Body of pancreas (tissue), 4 donors: Measurements from ENCODE around the gene NUDT4B. TPM values are rescaled to one million over a fixed set of nuclear protein-coding genes. Genes with fewer than 3 reads are reported as not detected.
"Not testable (repeated sequence)": the region's sequence is repeated elsewhere in the genome, so short reads cannot be mapped to it uniquely, and the experiment has no call there.

Experiments used
- ATAC-seq: fragments of 150-250 bp; one replicate; pipeline ENCODE4 v1.9.1; 2016
- DNase-seq, 4 donors: peaks; one replicate each; pipeline ENCODE4 v3.0.0-alpha.2; 2019
- H3K27ac ChIP-seq, 4 donors: fragments of 200-600 bp; sonication (generic); 1 replicate in 3 of 4; 2 replicates in 1 of 4; pipeline versions ENCODE4 v1.5.1 to v1.6.1; 2016 to 2019; ENCODE audit warnings: mild to moderate bottlenecking in 1 of 4, mixed read lengths in 1 of 4, moderate library complexity in 1 of 4
- H3K27me3 ChIP-seq, 2 donors: fragments of 200-600 bp; sonication (generic); one replicate each; pipeline ENCODE4 v1.6.0; 2016; ENCODE audit warnings: mild to moderate bottlenecking in 1 of 2
- H3K36me3 ChIP-seq, 2 donors: fragments of 200-600 bp; sonication (generic); replicated peaks in 1 of 2; 2 replicates each; pipeline ENCODE4 v1.5.1; 2016; ENCODE audit warnings: low read depth in 2 of 2; ENCODE audit not compliant: insufficient read depth in 1 of 2
- H3K4me1 ChIP-seq: fragments of 200-600 bp; sonication (generic); one replicate; pipeline ENCODE4 v1.6.0; 2016
- H3K4me3 ChIP-seq, 2 donors: fragments of 200-600 bp; sonication (generic); 1 replicate in 1 of 2; 2 replicates in 1 of 2; pipeline ENCODE4 v1.5.1; 2016 to 2019
- H3K9me3 ChIP-seq, 3 donors: fragments of 200-600 bp; sonication (generic); 1 replicate in 2 of 3; 2 replicates in 1 of 3; pipeline ENCODE4 v1.5.1; 2016
- WGBS, 2 donors: methylation state at CpG; one replicate each; pipeline ENCODE4 v1.1.5; 2017; 5-methylcytosine and 5-hydroxymethylcytosine counted together
- intact Hi-C: fragments of 100-400 bp; cut with DNase I; formaldehyde crosslinking; loops from one replicate; pipeline ENCODE4 v1.15.1; 2023
- total RNA-seq, 2 donors: library from RNA; depleted of rRNA; stranded (reverse); fragments of >200 nt; gene quantifications; one replicate each; pipeline ENCODE4 v1.1.0, GENCODE V29; 2016

The NUDT4B gene
- total RNA-seq, 2 donors from 2014 or later = 10.9 to 42.5 TPM

DNA sequence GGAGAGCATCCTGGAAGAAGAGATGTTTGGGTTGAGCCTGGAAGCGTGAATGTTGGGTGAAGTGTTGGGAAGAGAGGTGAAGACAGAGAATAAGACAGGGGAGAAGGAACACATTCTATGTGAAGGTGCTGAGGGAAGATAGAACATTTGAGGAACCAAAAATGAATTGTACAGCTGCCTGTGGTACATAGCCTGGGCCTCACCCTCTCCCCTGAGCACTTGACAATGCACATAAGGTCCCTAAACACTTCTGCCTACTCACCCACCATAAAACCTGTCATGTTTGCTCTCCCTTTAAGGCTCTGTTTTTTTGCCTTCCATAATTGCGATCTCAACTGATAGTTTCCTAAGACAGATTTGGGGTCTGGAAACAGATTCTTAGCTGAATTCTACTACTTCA is 25.8 kb upstream of the NUDT4B start:
- H3K36me3 ChIP-seq, H3K9me3 ChIP-seq, ATAC-seq, H3K4me1 ChIP-seq, H3K27me3 ChIP-seq, DNase-seq, H3K4me3 ChIP-seq, intact Hi-C loops, H3K27ac ChIP-seq: not testable (repeated sequence)
- 91% methylated on average over 1 of the region's 2 CpGs; no CpG with 5 or more reads in 1 of the 2 donors for WGBS, 2 donors

DNA sequence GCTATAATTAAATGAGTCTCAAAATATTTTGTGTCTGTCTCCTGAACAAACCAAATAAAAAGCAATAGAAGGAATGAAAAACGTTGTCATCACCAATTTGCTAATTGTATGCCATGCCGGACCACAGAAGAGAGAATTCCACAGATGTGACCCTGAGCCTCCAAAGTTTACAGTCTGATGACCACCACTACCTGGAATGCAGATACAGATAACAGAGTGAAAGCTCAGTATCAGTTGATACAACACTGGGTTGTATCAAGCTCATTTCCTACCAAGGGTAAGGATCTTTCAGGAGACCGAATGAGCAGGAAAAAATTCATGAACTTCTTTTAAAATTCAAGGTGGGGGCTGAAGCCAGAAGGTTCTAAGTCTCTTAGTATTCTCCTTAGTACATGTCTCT is 25.1 kb upstream of the NUDT4B start:
- DNase-seq, H3K27me3 ChIP-seq, intact Hi-C loops, H3K9me3 ChIP-seq, H3K36me3 ChIP-seq, H3K4me1 ChIP-seq, H3K27ac ChIP-seq, H3K4me3 ChIP-seq: not testable (repeated sequence)
- WGBS, 2 donors = no CpG with 5 or more reads among the region's 3 CpGs
- peak; percentile 69 for ATAC-seq

DNA sequence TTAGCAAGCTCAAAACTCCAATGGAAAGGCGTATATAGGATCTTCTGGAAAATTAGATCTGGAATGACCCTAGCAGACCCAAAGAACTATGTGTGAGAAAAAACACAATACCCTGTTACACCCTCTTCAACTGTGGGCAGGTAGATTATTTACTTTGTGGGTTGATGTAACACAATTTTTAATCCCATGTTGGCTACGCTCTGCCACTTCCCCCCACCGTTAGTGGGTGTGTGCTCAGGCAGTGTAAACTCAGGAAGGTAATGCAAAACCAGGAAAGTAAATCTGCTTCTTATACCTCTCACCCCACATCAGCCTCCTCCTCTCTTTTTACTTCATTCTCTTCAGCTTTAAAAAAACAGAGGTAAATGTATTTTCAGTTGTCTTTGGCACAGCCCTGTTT is 23.7 kb upstream of the NUDT4B start:
- H3K9me3 ChIP-seq, H3K4me3 ChIP-seq, H3K4me1 ChIP-seq, H3K36me3 ChIP-seq, intact Hi-C loops, DNase-seq, H3K27ac ChIP-seq, H3K27me3 ChIP-seq: not testable (repeated sequence)
- WGBS, 2 donors = no CpG with 5 or more reads among the region's 3 CpGs
- peak; percentile 45 for ATAC-seq

DNA sequence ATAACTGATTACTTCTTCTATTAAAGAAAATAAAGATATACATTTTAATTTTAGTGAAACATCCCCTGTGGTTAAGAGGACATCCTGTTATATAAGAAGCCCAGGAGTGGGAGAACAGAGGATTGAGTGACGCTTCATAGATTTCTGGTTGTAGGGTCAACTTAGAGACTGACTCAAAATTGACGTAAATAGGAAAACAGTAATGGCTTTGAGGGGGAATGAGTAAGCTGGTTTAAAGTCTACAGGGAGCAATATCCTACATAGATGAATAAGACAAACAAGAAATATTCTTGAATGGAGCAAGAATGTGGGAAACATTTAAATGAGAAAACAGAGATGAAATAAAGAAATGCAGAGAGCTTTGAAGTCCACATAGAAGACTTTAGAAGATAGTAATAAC is 20.7 kb upstream of the NUDT4B start:
- ATAC-seq, H3K4me1 ChIP-seq: not testable (repeated sequence)

DNA sequence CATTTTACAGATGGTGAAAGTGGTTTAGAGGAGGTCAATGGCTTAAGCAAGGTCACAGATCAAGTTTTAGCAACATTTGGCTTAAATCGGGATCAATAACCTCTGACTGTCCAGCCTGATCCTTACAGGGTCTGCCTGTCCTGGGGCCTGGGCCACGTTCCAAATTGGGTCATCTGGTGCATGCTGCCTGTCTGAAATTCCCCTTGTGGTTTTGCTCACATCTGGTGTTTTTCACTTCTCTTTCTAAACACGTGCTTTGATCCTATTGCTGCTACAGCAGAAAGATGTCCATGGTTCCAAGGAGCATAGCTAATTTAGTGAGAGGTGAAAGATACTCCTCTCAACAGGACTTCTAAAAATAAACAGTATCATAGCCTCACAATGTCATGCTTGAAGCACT is 19.4 kb upstream of the NUDT4B start:
- H3K27ac ChIP-seq, H3K9me3 ChIP-seq, H3K4me3 ChIP-seq, DNase-seq, intact Hi-C loops, H3K36me3 ChIP-seq, H3K27me3 ChIP-seq, H3K4me1 ChIP-seq: not testable (repeated sequence)
- ATAC-seq = peak; percentile 48
- no CpG with 5 or more reads among the region's 3 CpGs for WGBS, 2 donors

More for the DNA sequence above, 20.7 kb upstream of the NUDT4B start:
- DNase-seq, H3K4me3 ChIP-seq, H3K9me3 ChIP-seq, H3K27ac ChIP-seq, H3K36me3 ChIP-seq, intact Hi-C loops, H3K27me3 ChIP-seq: not testable (repeated sequence)
- no CpG with 5 or more reads among the region's 2 CpGs for WGBS, 2 donors

DNA sequence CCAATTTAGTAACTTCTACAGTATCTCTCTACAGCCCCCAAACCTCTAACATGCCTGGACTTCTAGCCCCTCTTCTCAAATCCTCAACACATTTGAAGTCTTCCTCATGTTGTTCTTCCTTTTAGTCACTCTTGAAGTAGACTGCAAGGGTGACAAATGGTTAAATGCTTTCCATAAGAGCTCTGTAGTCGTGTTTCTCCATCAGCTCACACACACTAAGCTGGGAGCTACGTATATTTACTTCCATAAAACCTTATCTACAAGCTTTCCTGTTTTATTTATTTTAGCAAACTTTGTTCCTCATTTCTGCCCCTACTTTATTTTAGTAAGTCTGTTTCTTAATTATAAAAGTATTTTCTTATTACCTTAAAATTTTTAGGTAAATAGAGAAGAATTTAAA is 19.0 kb upstream of the NUDT4B start:
- H3K4me1 ChIP-seq, H3K27ac ChIP-seq, ATAC-seq, H3K9me3 ChIP-seq, DNase-seq, H3K4me3 ChIP-seq, H3K36me3 ChIP-seq, H3K27me3 ChIP-seq, intact Hi-C loops: not testable (repeated sequence)
- WGBS, 2 donors = no CpG with 5 or more reads among the region's 2 CpGs

DNA sequence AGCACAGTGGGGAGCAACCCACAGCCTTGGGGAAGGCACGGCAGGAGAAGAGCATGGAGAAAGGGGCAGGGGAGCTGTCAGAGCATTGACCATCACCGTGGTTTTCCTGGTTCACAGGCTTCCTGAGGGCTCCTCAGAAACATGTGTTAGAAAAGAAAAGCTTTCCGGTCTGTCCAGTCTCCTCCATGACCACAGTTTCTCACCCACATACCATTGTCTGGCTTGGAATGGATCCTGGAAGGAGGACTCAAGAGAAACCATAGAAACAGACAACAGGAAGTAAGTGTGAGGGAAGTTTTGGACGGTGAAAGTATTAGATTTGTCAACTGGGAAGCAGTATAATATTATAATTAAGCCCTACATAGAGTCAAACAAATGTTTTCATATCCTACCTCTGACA is 16.3 kb upstream of the NUDT4B start:
- peak; percentile 42 for ATAC-seq
- H3K27me3 ChIP-seq, H3K27ac ChIP-seq, H3K4me3 ChIP-seq, H3K36me3 ChIP-seq, intact Hi-C loops, H3K4me1 ChIP-seq, H3K9me3 ChIP-seq, DNase-seq: not testable (repeated sequence)
- WGBS, 2 donors = no CpG with 5 or more reads among the region's 4 CpGs

DNA sequence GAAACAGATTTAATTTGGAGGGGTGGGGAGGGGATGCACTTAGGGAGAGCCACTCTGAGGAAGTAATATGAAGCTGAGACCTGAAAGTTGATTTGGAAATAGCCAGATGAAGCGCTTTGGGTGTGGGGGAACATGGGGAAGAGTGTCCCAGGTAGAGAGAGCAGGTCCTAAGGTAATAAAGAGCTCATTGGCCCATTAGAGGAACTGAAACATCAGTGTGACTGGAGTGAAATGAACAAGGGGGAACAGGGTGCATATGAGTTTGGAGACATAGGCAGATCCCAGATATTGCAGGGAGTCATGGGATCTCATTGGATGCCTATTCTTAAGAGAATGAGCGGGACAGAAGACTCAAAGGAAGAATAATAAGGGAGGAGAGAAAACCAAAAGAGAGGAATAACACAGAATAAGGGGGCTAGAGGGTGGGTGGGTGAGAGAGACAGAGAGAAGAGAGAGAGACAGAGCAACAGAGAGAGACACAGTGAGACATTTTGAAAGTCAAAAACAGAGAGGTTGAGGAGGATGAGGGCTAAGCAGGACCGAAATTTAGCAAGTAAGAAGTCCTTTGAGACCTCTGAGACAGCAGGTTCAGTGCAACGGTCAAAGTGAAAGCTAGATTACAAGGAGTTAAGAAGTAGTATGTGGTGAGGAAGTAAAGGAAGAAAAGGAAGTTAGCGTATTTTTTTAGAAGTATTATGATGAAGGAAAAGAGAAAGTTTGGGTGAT is 14.8 kb upstream of the NUDT4B start:
- H3K27me3 ChIP-seq, DNase-seq, ATAC-seq, H3K4me3 ChIP-seq, H3K27ac ChIP-seq, H3K4me1 ChIP-seq, intact Hi-C loops, H3K9me3 ChIP-seq, H3K36me3 ChIP-seq: not testable (repeated sequence)
- WGBS, 2 donors = no CpG with 5 or more reads among the region's 5 CpGs

DNA sequence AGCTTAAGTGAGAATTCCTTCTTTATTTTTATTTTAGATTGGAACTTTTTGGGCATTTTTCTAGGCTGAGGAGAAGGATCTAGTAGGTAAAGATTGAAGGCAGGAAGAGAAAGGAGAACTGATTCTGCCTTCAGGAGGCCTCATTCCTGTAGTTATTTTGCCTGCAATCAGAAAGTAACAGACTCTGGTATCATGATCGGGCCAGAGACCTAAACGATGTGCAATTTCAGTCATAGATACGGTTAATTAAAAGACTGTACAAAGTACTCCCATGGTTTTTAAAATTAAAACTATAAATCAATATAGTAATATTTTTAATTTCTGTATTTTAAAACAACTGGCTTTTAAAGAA is 14.3 kb upstream of the NUDT4B start:
- ATAC-seq, H3K27me3 ChIP-seq, intact Hi-C loops, DNase-seq, H3K27ac ChIP-seq, H3K36me3 ChIP-seq, H3K4me3 ChIP-seq, H3K4me1 ChIP-seq, H3K9me3 ChIP-seq: not testable (repeated sequence)
- no CpG with 5 or more reads among the region's 3 CpGs for WGBS, 2 donors

DNA sequence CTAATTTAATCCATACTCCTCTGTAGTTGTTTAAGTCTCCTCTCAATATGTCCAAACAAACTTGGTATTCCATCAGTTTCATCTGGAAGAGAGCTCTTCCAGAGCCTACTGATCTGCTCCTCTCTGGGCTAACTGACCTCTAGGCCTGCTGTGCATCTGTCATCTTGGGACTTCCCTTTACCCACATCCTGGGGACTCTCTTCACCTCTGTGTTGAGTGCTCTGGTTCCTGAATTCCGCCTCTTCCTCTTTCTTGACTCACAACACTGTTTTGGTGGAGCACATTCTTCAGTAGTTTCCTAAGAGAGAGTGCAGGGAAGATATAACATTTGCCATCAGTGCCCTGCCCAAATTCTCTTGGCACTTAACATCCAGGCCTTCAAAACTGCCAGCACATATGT is 13.0 kb upstream of the NUDT4B start:
- H3K27ac ChIP-seq, H3K4me1 ChIP-seq, DNase-seq, H3K27me3 ChIP-seq, intact Hi-C loops, H3K36me3 ChIP-seq, H3K9me3 ChIP-seq, H3K4me3 ChIP-seq, ATAC-seq: not testable (repeated sequence)
- WGBS, 2 donors = no CpG with 5 or more reads among the region's 1 CpG

DNA sequence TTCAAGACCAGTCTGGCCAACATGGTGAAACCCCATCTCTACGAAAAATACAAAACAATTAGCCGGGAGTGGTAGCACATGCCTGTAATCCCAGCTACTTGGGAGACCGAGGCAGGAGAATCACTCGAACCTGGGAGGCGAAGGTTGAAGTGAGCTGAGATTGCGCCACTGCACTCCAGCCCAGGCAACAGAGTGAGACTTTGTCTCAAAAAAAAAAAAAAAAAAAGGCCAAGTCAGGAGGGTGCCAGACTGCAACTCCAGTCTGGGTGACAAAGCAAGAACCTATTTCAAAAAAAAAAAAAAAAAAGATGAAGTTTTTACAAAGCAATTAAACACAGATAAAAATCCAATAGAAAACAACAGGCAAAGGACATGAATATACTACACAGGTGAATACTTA is 9.9 kb upstream of the NUDT4B start:
- H3K4me3 ChIP-seq, ATAC-seq, H3K4me1 ChIP-seq, DNase-seq, H3K27ac ChIP-seq, H3K9me3 ChIP-seq, H3K36me3 ChIP-seq, H3K27me3 ChIP-seq, intact Hi-C loops: not testable (repeated sequence)
- WGBS, 2 donors = no CpG with 5 or more reads among the region's 6 CpGs

DNA sequence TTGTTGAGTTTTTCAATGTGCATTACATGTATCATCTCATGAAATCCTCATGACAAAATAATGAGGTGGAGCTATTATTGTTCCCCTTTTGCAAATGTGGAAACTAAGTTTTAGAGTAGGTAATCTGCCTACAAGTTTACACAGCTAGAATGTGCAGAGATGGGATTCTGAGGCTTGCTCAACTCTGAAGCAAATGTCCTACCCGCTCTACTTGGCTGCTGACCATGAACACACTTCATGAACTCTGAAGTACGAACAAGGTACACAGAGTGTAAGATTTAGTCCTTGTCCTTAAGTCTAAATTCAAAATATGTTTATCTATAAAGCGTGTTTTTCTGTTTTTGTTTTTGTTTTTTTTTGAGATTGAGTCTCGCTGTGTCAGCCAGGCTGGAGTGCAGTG is 5.4 kb upstream of the NUDT4B start:
- DNase-seq, H3K36me3 ChIP-seq, H3K4me1 ChIP-seq, ATAC-seq, H3K4me3 ChIP-seq, H3K9me3 ChIP-seq, intact Hi-C loops, H3K27me3 ChIP-seq, H3K27ac ChIP-seq: not testable (repeated sequence)
- no CpG with 5 or more reads among the region's 4 CpGs for WGBS, 2 donors
